ENCODE results near the gene MAMDC4.

Gene MAMDC4

DNA sequence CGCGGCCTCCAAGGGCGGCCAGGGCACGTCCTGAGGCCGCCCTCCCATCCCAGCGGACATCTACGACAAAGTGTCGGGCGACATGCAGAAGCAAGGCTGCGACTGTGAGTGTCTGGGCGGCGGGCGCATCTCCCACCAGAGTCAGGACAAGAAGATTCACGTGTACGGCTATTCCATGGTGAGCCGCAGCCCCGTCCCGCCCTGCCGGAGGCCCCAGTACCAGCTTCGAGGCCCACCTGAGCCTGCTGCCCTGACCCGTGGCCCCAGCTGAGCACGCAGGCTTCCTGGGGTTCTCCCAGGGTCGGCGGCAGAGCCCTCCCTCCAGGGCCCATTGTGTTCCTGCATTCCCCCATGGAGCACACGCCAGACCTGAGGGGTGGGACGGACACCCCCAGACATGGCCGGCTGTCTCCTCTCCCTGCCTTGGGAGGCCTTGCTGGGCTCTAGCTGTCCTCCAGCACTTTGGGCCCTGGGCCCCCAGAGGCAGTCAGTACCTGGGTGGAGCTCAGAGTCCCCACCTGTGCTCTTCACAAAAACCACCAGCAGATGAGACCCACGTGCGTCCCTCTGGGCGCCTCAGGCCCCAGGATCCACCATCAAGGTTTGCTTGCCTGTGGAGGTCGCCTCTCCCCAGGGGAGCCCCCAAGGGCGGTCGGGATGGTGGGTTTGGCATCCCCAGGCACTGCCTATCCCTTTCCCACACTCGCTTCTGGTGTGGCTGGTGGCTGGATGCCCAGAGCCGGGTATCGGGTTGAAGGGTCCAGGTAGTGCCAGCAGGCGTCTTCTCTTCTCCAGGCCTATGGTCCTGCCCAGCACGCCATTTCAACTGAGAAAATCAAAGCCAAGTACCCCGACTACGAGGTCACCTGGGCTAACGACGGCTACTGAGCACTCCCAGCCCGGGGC lies 1.9 kb upstream of the MAMDC4 start:
- no peak for DNase-seq

DNA sequence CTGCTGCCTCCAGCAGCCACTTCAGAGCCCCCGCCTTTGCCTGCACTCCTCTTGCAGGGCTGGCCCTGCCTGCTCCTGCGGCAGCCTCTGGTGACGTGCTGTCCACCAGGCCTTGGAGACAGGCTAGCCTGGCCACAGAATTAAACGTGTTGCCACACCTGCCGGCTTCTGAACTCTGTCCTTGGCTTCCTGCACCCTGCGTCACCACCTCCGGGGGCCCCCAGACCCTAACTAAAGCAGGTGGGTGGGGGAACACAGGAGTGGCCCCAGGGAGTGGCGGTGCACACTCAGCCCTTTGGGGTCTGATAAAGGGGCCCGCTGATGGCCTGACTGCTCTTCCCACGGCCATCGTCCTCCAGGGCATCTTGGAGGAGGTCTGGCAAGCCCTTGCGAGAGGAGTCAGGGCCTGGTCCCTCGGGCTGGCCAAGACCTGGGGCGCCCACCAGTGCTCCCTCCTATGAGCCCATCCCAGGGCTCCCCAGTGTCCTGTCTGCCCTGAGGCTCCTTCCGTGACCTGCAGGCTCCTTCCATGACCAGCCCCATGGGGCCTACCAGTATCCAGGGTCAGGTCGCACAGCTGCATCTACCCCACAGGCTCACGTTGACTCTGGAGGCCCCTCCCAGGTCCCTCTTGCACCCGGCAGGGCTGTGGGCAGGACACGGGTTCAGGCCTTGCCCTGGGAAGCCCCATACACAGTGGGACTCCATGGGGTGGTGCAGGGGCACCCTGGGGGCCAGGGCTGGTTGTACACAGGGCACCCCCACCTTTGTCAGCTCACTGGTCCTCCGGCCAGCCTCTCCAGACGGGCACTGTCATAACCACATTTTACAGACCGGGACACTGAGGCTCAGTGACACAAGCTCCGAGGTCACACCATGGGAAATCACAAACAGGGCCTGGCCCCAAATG lies 1.0 kb upstream of the MAMDC4 start:
- no peak for DNase-seq

DNA sequence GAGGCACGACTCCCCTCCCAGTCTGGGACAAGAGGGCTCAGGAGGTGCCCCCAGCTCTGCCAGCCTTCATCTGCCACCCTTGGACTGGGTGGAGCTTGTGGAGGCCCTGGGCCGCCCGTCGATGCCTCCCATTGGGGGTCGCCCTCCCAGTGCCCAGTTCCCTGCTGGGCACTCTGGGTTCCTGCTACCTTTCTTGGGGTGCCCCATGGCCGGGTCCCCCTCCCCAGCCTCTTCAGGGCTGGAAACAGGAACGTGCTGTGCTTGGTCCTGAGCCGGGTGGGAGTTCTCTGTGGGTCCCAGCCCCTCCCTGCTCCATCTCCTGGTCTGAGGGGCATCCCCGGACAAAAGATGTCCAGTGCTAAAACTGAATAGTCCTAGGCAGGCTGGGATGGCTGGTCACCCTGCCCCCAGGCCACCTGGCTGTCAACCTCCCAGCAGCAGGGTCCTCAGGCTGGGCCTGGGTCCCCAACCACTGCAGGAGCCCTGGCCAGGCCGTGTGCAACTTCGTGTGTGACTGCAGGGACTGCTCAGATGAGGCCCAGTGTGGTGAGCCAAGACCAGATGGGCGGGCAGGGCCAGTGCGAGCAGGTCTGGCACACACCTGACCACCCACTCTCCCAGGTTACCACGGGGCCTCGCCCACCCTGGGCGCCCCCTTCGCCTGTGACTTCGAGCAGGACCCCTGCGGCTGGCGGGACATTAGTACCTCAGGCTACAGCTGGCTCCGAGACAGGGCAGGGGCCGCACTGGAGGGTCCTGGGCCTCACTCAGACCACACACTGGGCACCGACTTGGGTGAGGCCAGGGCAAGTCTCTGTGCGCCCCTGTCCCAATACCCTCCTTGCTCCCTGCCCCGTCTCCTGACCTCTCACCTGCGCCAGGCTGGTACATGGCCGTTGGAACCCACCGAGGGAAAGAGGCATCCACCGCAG lies 784 bp downstream of the MAMDC4 start:
- DNase-seq = no peak

DNA sequence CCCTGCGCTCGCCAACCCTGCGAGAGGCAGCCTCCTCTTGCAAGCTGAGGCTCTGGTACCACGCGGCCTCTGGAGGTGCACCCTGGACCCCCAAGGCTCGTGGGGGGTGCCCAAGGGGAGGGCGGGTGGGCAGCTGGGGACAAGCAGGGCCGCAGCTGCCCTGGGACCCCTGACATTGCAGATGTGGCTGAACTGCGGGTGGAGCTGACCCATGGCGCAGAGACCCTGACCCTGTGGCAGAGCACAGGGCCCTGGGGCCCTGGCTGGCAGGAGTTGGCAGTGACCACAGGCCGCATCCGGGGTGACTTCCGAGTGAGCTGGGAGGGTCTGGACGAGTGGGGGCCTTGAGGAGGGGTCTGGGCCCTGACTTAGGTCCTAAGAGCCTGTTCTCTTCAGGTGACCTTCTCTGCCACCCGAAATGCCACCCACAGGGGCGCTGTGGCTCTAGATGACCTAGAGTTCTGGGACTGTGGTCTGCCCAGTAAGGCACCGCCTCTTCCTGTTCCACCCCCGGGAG lies 1.5 kb downstream of the MAMDC4 start:
- no peak for DNase-seq

DNA sequence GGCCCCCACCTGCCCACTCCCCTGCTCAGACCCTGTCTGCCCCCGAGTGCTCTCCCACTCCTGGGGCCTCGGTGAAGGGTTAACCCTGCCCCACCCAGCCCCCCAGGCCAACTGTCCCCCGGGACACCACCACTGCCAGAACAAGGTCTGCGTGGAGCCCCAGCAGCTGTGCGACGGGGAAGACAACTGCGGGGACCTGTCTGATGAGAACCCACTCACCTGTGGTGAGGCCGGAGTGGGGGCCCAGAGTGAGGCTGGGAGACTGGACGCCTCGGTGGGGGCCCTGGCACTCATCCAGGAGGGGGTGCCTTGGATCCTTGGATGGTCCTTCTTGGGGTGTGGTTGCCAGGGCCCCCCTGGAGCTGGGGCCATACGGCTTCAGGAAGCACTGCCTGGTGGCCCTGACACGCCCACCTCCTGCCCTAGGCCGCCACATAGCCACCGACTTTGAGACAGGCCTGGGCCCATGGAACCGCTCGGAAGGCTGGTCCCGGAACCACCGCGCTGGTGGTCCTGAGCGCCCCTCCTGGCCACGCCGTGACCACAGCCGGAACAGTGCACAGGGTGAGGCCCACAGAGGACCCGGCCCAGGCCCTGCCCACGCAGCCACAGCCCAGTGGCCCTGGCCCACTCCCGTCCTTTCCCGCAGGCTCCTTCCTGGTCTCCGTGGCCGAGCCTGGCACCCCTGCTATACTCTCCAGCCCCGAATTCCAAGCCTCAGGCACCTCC lies 2.1 kb downstream of the MAMDC4 start:
- no peak for DNase-seq

DNA sequence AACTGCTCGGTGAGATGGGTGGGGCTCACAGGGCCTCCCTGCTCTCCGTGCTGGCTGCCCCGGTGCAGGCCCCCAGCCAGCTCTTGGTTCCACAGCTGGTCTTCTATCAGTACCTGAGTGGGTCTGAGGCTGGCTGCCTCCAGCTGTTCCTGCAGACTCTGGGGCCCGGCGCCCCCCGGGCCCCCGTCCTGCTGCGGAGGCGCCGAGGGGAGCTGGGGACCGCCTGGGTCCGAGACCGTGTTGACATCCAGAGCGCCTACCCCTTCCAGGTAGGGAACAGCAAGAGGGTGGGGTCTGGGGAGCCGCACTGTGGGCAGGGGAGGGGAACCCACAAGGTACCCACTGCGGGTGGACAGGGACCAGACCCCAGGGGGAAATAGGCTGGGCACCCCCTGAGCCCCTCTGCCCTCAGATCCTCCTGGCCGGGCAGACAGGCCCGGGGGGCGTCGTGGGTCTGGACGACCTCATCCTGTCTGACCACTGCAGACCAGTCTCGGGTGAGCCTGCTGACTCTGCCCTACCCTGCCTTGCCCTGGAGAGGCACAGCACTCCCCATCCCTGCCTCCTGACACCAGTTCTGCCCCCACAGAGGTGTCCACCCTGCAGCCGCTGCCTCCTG lies 2.8 kb downstream of the MAMDC4 start:
- no peak for DNase-seq

DNA sequence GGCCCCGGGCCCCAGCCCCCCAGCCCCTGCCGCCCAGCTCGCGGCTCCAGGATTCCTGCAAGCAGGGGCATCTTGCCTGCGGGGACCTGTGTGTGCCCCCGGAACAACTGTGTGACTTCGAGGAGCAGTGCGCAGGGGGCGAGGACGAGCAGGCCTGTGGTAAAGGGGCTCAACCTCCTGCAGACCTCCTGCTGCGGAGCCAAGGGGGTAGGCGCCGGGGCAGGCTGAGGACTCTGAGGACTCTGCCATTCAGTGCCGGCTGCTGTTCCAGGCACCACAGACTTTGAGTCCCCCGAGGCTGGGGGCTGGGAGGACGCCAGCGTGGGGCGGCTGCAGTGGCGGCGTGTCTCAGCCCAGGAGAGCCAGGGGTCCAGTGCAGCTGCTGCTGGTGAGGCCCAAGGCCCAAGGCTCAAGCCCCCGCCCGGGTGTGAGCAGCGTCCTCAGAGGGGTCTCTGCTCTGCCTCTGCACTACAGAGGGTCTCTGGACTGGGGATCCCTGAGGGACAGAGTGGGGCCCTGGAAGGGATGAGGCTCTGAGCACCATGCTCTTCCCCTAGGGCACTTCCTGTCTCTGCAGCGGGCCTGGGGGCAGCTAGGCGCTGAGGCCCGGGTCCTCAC lies 3.4 kb downstream of the MAMDC4 start:
- no peak for DNase-seq

DNA sequence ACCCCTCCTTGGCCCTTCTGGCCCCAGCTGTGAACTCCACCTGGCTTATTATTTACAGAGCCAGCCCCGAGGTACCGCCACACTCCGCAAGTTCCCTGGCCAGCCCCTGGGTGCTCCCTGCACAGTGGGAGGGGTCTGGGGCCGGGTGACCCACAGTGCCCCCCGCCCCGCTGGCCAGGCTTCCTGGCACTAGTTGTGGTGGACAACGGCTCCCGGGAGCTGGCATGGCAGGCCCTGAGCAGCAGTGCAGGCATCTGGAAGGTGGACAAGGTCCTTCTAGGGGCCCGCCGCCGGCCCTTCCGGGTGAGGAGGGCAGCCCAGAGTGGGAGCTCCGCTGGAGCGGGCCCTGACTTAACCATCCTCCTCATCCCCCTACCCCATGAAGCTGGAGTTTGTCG lies 3.9 kb downstream of the MAMDC4 start:
- DNase-seq = no peak

DNA sequence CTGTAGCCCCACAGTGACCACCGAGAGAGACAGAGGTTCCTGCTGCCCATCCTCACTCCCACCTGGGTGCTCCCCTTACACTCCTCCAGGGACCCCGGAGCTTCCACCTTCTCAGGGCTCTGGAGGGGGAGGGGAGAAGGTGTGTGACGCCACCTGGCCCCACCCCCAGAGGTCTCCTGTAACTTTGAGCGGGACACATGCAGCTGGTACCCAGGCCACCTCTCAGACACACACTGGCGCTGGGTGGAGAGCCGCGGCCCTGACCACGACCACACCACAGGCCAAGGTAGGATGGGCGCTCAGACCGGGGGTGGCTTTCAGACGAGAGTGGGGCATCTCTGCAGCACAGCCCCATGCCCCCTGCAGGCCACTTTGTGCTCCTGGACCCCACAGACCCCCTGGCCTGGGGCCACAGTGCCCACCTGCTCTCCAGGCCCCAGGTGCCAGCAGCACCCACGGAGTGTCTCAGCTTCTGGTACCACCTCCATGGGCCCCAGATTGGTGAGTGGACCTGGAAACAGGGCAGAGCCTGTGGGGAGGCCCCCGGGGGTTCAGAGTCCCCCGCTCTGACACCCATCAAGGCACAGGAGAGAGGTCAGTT lies 4.5 kb downstream of the MAMDC4 start:
- DNase-seq = no peak

DNA sequence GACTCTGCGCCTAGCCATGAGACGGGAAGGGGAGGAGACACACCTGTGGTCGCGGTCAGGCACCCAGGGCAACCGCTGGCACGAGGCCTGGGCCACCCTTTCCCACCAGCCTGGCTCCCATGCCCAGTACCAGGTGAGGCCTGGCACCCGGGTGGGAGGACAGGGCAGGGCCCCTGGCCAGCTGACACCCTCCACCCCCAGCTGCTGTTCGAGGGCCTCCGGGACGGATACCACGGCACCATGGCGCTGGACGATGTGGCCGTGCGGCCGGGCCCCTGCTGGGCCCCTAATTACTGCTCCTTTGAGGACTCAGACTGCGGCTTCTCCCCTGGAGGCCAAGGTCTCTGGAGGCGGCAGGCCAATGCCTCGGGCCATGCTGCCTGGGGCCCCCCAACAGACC lies 5.0 kb downstream of the MAMDC4 start:
- DNase-seq = no peak

DNA sequence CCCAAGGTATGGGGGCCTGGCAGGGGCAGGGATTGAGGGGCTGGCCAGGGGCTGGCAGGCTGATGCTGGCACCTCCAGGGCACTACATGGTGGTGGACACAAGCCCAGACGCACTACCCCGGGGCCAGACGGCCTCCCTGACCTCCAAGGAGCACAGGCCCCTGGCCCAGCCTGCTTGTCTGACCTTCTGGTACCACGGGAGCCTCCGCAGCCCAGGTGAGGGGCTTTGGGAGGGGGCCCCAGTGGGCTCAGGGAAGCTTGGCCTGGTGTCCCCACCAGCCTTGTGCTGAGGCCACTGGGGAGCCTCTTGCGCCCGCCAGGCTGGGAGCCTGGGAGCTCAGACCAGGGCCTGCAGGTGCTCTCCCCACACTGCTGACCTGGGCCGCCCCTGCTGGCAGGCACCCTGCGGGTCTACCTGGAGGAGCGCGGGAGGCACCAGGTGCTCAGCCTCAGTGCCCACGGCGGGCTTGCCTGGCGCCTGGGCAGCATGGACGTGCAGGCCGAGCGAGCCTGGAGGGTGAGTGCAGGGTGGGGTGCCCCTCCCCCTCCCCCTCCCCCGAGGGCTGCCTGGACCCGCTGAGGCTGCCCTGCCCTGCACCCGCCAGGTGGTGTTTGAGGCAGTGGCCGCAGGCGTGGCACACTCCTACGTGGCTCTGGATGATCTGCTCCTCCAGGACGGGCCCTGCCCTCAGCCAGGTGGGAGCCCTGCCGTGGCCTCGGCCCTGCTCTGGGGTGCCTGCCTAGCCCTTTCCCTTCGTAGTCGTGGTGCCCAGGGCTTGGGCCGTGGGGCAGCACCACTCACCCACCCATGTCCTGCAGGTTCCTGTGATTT lies 5.7 kb downstream of the MAMDC4 start:
- DNase-seq = no peak

DNA sequence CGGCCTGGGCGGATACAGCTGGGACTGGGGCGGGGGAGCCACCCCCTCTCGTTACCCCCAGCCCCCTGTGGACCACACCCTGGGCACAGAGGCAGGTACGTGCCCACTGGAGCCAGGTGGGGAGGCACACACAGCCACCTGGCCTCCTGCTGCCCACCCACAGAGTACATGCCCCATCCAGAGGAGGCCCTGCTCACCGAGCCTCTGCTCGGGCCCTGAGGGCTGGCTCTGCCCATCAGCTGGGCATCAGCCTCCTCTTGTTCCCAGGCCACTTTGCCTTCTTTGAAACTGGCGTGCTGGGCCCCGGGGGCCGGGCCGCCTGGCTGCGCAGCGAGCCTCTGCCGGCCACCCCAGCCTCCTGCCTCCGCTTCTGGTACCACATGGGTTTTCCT lies 6.3 kb downstream of the MAMDC4 start:
- no peak for DNase-seq

DNA sequence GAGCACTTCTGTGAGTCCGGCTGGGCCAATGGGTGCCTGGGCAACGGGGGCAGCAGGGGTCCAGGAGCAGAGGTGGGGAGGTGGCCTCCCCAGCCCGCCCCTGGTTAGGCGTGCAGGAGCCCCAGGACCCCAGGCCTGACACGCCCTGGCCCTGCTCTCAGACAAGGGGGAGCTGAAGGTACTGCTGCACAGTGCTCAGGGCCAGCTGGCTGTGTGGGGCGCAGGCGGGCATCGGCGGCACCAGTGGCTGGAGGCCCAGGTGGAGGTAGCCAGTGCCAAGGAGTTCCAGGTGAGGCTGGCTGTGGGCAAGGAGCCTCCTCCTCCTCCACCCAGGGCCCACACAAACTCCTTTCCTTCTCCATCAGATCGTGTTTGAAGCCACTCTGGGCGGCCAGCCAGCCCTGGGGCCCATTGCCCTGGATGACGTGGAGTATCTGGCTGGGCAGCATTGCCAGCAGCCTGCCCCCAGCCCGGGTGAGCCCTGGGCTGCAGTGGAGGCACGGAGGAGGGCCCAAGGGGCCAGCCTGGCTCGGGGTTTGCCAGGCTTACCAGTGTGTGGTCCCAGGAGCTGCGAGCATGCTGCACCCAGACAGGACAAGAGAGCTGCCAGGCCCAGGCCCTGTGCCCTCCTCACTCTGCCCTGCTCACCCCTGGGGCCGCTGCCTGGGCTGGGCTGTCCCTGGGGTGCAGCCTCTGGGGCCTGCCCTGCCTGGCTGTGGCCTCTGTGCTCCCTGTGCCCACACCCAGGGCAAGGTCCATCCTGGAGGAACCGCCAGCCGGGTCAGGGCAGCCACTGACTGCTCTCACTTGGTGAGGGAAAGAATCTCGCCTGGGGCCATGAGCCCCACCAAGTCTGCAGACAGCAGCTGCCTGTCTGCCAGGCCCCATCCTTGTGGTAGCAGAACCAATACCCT lies 7.0 kb downstream of the MAMDC4 start:
- no peak for DNase-seq

DNA sequence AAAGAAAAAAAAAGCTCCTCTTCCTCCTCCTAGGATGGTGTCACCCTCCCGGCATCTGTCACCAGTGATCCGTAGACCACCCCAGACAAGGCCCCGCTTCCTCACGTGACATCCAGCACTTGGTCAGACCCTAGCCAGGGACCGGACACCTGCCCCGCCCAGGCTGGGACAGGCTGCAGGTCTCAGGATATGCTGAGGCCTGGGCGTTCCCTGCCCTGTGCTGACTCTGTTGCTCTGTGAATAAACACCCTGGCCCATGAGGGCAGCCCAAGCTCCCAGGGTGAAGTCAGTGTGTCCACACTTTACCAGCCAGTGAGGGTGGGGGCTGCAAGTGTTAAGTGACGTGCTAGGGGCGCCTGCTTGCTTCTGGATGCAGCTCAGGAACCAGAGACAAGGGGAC lies 8.4 kb downstream of the MAMDC4 start:
- no peak for DNase-seq

DNA sequence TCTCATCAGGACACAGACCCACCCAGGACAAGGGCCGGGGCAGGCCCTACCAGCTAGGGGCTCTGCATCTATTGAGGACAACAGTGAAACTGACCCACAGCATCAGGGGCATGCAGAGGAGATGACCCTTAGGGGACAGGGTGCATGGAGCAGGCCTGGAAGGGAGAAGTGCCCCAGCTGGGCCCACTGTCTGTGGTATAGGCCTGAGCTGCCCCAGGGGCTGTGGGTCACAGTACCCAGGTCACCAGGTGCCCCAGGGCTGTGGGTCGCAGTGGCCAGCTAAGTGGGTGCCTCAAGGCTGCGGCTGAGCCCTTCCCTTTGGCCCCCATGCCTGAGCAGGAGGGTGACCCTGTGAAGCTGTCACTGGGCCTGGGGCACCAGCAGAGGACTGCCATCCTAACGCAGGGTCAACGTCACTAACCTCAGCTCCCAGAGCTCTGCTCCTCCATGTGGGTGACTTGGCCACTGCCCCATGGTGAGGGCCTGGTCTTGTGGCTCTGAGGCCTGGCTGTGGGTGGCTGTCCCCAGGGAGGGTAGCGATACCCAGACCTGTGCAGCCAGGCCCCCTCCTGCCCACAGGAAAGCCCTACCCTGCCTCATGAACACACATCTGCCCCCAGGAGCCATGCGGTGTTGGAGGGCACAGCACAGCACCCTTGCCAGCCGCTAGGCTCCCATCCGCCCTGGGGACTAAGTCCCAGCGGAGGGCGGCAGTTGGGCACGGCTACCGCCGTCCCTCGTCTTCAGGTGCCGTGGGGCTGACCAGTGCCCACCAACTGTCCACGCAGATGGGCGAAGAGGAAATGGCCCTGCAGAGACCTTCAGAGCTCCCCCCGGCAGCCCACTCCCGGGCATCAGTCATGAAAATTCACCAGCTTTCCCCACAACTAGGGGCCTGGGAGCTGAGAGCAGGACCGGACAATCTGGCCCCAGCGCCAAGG lies 9.1 kb downstream of the MAMDC4 start:
- DNase-seq = no peak

DNA sequence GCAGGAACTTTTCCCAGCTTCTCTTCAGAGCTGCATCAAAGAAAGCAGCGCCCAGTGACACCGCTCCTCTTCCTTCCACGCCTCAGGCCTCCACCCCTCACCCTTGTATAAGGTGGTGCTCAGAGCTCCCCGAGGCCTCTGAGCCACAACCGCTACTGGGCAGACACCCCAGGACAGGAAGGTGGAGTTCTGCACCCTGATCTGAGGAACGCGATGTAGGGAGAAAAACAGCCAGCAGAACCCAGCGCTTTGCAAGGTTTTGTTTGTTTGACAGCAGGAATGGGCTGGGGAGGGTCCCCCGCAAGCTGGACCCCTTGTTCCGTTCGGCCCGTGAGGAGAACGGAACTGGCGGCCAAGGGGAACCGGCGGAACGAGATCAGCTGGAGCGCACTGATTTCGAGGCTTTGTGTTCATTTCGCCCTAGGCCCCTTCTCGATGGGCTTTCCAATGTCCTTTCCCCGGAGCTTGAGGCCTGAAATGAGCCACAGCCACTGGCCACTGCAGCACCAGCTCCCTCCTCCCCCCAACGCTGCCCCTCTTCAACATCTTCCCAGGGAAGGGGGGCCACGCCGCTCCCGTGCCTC lies 9.8 kb downstream of the MAMDC4 start:
- DNase-seq = no peak

All from amniotic stem cell (primary cell).